Body of pancreas (tissue), 4 donors: ENCODE results near the gene NRCAM.

Experiments
- CTCF ChIP-seq, 7 experiments: fragments of 450-650 bp in 4 of 7; fragments of 200-600 bp in 3 of 7; sonication (generic) in 3 of 7; IDR thresholded peaks; one replicate each; pipeline ENCODE4 v1.5.1; 2016 to 2019; ENCODE audit warnings: antibody characterized with exemption in 7 of 7
- POLR2A ChIP-seq, 3 donors: fragments of 450-650 bp; IDR thresholded peaks; one replicate each; pipeline ENCODE4 v1.6.1; 2016; ENCODE audit warnings: antibody characterized with exemption in 3 of 3, mild to moderate bottlenecking in 2 of 3

GRCh38 chr7:108503112-108504026 is 47.1 kb upstream of the NRCAM start:
- TF ChIP-seq POLR2A (IDR thresholded peaks at IDR 0.05) (no peak), CTCF (IDR thresholded peaks at IDR 0.05) (no peak)
